HG03060 (cell line): ENCODE measurements around the gene NDUFAF7.
"Not testable (repeated sequence)": the region's sequence is repeated elsewhere in the genome, so short reads cannot be mapped to it uniquely, and the experiment has no call there.

Source experiments
- ATAC-seq: cut with Tn5 transposase; IDR thresholded peaks from one replicate; pipeline ENCODE4 v1.9.1; 2021; ENCODE audit warnings: low read depth, moderate number of reproducible peaks; ENCODE audit not compliant: unreplicated experiment

NDUFAF7 gene, protein sequence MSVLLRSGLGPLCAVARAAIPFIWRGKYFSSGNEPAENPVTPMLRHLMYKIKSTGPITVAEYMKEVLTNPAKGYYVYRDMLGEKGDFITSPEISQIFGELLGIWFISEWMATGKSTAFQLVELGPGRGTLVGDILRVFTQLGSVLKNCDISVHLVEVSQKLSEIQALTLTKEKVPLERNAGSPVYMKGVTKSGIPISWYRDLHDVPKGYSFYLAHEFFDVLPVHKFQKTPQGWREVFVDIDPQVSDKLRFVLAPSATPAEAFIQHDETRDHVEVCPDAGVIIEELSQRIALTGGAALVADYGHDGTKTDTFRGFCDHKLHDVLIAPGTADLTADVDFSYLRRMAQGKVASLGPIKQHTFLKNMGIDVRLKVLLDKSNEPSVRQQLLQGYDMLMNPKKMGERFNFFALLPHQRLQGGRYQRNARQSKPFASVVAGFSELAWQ

DNA sequence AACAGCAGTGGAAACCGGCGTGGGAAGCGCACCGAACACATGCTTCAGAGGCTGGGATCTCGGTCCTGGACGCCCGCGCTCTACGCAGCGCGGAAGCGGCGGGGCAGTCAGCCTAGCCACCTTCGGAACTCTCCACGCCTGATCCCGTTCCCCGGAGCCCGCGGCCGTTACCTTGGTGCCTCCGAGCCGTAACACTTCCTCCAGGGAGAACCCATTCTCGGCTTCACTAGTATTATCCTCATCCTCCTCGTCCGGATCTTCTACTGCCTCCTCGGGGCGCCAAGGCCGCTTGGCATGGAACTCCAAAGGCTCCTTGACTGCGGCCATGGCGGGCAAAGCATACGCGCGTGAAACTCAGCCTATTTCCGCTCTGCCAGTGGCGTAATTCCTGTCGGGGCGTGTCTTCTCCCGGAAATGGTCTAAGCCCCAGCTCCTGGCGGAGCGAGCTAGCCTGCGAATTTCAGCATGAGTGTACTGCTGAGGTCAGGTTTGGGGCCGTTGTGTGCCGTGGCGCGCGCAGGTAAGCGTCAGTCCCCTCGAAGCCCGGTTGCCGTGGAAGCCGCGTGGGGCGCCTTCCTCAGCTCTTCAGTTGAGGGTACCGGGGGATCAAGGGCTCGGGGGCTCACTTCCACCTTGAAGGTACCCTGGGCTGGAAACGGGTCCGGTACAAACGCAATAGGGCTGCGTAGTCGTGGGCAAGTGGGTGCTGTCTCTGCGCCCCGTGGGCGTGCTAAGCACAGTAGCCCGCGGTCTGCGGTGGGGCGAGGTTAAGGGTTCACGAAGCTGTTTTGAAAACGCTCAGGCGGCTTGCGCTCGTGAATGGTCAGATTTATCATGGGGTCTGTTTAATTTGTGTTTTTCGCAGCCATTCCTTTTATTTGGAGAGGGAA, at the start of gene NDUFAF7, which contains the start of gene CEBPZ:
NDUFAF7 (plus strand) TSS at position 418 of the 890 bp plus-strand sequence; CDS start at position 466, 48 bp downstream.
CEBPZ (minus strand) TSS at position 356 of the 890 bp plus-strand sequence; CDS start at position 327, 29 bp downstream.
- ATAC-seq: peak; percentile 74

DNA sequence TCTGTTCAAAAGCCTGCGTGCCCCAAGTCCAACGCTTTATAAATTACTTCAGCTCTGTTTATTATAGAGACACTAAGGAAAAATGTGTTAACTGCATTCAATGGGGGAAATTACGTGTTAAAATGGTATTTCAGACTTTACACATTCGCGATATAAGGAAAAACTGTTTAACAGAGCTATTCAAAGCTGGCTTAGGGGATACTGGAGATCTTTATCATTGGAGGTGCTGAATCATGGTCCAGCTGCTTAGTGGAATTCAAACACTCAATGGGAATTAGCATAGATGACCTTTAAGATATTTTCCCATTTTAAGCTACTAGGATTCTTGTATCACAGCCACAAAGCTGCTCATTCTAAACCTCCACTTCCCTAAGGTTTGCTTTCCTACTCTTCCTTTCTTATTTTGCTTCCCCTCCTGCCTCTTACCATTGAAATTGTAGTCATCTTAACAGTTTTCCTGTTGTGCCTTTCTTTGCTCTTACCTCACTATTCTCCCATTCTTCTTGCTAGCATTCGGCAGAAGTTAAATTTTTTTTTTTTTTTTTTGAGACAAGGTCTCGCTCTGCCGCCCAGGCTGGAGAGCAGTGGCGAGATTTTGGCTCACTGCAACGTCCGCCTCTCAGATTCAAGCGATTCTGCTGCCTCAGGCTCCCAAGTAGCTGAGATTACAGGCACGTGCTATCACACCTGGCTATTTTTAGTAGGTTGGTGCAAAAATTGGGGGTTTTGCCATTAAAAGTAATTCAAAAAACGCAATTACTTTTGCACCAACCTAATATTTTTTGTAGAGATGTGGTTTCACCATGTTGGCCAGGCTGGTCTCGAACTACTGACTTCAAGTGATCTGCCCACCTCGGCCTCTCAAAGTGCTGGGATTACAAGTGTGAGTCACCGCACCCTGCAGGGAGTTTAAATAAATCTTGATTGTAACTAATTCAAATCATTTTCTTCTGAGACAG, 49.5 kb upstream of the NDUFAF7 start:
- ATAC-seq: no peak

DNA sequence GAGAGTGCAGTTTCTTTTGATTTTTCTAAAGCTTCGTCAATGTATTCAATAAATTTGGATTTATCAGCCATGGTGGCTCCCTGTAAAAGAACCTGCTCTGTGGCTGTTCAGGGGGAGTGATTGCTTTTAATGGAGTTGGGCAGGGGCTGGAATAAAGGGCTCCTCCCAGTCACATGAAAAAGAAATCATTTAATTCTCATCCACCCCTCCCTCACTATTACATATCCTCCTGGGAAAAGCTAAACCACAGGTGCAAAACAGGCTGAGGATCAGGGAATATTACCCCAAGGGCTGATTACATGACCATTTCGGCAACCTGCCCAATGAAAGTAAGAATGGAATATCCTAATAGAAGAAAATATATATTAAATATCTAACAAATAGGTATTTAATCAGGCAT, 42.9 kb upstream of the NDUFAF7 start, which contains the start of gene SULT6B1:
SULT6B1 (minus strand) TSS at position 101 of the 400 bp plus-strand sequence; CDS start at position 71, 30 bp downstream.
- ATAC-seq: no peak

DNA sequence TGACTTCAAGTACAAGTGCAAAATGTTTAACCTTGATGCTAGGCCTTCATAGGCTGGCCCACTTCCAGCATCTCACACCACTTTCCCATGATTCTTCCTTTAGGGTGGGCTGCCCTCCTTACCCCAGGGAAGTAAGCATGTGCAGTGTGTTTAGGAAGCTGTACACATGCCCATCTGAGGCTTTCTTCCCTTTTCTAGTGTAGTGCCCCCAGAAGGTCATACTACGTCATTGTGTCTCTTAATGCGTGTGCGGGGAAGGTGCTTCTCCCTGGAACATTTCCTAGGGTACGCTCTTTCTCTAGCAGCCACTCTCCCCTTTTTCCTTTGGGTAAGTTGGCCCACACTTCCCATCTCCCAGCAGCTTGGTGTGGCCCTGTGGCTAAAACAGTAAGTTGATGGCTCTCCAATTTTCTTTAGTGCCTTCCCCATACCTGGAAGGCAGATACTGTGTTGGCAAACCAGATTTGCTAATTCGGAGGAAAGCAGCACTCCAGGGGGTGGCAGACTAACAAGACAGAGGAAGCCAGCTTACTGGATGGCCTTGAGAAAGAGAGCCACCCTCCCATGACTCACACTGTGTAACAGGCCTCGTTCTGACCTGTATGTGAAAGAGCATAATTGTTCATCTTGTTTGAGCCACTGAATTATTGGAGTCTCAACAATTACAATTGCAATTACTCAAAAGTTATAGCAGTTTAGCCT, 41.9 kb upstream of the NDUFAF7 start:
- no peak for ATAC-seq

DNA sequence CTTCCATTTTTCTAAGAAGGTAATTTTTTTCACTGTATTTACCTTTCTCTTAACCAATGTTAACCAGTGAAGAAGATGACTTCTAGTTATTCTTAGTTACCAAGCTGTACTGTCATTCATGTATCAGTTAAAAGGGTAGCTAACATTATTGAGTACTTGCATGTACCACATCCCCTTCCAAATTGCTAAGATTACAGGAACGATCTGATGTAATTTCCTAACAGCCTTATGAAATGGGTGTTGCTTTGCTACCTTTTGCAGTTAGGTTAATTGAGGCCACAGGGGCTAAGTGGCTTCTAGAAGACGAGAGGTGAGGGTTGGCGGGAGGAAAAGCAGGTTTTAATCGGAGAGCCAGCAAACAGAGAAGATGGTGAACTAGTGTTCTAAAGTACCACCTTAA, 41.2 kb upstream of the NDUFAF7 start:
- no peak for ATAC-seq

DNA sequence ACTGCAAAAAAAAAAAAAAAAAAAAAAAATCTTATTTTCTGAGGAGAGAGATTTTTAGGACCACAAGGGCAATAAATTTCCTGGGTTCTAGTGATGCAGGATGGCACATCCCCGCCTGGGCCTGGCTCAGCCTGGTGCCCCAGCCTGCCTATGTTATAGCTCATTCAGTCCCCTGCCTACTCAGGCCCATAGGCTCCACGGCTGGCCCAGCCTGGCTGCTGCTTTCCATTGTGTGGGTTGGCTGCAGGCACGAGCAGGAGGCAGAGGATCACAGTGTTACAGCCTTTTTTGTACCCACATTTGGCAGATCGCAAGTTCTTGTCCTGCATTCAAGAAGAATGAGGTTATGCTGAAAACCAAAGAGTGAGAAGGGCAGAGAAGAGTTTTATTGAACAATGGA, 40.2 kb upstream of the NDUFAF7 start:
- no peak for ATAC-seq

DNA sequence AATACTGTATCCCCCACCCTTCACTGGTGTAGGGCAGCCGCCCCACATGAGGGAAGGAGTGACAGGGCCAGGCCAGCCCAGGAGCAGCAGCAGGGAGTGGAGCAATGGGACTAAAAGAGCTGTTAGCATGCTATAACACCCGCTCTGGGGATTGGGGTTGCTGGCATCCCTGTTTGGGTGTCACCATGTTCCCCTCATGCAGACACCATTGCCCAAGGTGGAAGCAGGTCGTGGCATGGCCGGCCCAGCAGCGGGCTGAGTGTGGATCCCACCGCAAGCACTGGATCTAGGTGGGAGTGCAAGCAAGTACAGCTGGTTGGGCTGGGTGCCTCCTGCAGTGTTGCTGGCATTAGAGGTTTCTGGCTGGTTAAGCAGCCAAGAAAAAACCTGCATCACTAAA, 39.7 kb upstream of the NDUFAF7 start:
- ATAC-seq: no peak

DNA sequence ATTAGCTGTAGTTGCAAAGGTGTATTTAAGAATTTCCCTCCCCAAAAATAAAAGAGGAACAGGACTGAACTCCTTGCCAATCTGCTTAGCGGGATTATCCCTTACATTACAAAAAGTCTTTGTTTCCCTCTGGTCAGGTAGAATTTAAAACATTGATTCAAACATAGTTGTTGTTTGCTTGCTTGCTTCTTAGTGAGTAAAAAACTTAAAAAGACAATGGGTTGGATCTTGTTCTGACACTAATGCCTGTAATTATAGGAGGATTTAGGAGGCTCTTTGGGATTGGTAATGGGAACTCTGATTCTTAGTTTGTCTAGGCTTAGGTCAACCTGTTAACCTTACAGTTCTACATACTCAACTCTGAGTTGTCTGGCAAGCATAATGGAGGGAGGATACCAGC, 38.9 kb upstream of the NDUFAF7 start:
- ATAC-seq: no peak

DNA sequence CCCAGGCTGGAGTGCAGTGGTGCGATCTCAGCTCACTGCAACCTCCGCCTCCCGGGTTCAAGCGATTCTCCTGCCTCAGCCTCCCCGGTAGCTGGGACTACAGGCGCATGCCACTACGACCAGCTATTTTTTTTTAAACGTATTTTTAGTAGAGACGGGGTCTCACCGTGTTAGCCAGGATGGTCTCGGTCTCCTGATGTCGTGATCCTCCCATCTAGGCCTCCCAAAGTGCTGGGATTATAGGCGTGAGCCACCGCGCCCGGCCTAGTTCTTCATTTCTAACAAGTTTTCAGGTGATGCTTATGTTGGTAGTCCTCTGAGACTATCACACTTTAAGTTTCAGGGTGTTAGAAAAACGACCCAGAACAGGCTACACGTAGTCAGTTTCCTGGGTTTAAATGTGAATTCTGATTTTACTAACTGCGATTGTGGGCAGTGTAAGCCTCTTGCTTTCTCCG, 35.6 kb upstream of the NDUFAF7 start:
- not testable (repeated sequence) for ATAC-seq

DNA sequence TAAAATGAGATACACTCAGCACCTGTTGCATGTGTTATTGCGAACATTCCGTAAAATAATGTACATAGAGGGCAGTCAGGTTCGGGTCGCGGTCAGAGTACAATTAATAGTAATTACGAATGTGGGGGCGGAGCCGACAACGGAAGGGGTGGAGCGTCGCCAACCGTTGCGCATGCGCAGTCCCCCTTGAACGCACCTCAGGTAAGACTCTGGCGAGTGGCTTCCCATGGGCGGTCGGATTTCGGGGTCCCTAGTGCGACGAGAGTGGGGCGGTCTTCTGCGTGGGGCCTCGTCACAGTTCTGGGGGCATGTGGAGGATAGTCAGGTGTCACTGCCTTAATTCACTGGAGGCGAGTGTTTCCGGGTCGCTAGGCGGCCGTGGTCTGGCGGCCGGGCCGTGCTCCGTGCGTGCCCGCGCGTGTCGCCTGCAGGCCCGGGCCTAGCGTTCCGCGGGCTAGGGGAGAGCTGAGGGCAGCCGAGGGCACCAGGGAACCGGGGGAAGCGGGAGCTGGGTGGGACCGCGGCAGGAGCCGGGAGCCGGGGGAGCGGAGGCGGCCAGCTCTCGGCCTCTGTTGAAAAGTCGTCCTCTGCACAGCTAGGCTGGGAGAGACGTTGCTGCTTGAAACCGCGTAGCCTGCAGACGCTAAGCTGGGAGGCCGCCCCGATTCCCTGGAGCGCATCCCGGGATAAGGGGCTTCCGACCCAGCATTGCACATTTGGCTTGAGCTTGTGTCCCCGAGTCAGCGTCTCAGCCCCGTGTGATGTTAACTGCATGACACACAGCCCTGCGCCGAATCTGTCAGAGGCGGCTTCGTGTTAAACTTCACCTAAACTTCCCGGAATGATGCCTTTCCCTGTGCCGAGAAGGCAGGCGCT, 34.9 kb upstream of the NDUFAF7 start, which contains the start of gene CEBPZOS:
CEBPZOS (plus strand) TSS at position 177 of the 876 bp plus-strand sequence. CDS start 3,209 bp downstream, outside the sequence.
- peak; percentile 55 for ATAC-seq

DNA sequence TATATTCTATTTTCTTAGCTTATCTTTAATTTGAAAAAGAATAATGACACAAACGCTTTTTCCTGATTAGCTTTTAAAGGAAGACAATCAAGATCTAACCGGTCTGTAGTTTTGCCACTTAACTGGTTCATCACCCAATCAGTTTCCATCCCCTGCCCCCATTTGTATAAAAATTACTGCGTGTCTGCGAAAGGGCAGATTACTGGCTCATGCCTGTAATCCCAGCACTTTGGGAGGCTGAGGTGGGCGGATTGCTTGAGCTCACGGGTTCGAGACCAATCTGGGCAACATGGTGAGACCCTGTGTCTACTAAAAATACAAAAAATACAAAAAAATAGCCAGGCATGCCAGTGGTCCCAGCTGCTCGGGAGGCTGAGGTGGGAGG, 32.8 kb upstream of the NDUFAF7 start:
- ATAC-seq: no peak

DNA sequence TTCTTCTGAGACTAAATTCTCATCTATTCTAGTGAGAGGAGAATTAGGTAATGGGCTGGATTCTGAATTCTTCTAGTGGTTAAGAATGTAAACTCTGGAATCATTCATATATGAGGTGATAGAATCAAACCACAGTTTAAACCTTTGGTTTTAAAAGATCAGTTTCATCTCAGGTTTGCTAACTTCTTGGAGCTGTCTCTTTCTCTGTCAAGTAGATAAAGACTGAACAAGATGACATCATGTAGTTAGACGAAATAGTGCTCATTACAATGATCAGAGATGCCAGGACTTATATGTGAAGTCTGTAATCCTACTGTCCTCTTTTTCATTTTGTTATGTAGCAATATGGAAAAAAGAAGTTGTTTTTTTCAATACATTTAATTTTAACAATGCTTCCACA, 30.2 kb upstream of the NDUFAF7 start:
- ATAC-seq: no peak

DNA sequence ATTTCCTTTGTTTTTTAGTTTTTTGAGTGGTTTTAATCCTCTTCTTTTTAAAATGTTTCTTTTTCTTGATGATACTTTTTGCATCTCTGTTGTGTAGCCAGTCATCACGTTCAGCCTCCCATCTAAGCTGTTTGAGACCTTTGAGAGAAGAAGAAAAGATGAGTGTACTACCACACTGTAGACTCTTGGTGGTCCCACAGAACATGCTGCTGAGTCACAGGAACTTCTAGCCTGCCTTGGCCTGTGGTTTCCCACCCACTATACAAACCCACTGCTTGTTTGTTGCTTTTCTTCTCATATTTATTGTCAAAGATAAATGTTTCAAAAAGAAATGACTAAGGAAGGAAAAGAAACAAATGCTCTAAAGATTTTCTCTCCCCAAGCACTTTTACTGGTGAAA, 29.7 kb upstream of the NDUFAF7 start:
- ATAC-seq: no peak

DNA sequence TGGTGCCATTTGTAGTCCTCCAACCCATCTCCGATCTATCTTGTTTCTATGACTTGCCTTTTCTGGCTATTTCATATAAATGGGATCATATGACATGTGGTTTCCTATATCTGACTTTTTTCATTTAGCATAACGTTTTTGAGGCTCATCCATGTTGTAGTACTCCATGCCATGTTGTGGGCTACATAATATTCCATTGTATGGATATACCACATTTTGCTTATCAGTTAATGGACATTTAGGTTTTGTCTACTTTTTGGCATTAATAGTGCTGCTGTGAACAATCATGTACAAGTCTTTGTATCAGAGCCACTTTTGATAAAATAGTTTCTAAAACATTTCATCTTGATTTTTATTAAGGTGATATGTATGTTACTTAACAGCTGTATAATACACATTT, 27.8 kb upstream of the NDUFAF7 start:
- ATAC-seq: no peak

DNA sequence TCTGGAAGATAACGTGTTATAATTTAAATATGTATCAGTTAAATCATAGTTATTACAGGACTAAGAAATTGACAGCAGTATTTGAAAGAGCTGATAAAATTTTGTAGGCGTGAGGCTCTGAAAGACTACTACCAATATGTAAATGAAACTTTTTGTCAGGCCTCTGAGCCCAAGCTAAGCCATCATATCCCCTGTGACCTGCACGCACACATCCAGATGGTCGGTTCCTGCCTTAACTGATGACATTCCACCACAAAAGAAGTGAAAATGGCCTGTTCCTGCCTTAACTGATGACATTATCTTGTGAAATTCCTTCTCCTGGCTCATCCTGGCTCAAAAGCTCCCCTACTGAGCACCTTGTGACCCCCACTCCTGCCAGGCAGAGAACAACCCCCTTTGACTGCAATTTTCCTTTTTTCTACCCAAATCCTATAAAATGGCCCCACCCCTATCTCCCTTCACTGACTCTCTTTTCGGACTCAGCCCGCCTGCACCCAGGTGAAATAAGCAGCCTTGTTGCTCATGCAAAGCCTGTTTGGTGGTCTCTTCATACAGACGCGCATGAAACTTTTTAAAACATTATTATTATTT, 26.3 kb upstream of the NDUFAF7 start:
- ATAC-seq: not testable (repeated sequence)

DNA sequence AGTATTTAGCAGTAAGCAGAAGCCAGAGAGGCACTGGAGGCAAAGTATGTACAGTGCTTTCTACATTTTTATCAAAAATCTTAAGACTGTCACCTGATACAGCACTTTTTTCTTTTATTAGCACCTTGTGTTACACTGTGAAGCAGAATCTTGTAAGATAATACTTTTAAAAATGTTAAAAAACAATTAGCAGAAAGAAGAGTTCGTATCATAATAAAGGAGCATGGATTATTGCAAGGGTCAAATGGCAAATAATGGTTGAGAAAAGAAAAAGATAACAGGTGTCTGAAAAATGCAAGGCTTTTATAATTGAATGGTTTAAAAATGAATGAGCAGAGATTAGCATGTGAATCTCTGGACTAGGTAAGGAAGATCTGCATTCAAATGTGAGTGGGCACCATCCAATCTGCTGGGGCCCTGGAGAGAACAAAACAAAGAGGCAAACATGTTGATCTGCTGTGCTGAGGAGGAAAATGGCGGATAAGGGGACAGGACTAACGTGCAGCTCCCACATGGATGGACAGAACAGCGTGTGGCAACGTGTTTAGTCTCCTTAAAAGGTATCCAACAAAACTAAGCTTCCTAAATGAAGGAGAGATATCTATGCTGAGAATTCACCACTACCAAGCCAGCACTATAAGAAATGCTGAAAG, 25.6 kb upstream of the NDUFAF7 start:
- ATAC-seq: no peak

DNA sequence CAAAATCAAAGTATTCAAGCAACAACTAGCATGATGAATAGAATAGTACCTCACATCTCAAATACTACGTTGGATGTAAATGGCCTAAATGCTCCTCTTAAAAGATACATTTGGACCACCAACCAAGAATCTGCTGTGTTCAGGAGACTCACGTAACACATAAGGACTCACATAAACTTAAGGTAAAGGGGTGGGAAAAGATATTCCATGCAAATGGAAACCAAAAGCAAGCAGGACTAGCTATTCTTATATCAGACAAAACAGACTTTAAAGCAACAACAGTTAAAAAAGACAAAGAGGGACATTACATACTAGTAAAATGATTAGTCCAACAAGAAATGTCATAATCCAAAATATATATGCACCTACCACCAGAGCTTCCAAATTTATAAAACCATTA, 24.7 kb upstream of the NDUFAF7 start:
- not testable (repeated sequence) for ATAC-seq
